ENCODE data around the gene CEBPZ. TPM values are rescaled to one million over a fixed set of nuclear protein-coding genes. Genes with fewer than 3 reads are reported as not detected.

Gene CEBPZ
- total RNA-seq, 6 donors from 2014 or later, result 13.5 to 58.7 (median 42.5) TPM

DNA sequence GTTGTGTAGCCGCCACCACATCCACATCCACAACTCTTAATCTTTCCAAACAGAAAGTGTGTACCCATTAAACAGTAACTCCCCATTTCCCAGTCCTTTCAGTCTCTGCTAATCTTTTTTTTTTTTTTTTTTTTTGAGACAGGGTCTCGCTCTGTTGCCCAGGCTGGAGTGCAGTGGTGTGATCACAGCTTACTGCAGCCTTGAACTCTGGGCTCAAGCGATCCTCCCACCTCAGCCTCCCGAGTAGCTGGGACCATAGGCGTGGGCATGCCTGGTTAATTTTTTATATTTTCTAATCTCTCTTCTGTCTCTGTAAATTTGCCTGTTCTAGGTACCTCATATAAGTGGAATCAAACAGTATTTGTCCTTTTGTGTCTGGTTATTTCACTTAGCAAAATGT lies 78.2 kb downstream of the CEBPZ start:
- DNase-seq (no peak), ATAC-seq (ENCODE audit: low FRiP score in 2 of 2) (no peak)
- Histone ChIP-seq H3K27me3 (no peaks in the 10 kb centered on the region), H3K4me3 (no peak overlapping the region), H3K9me3 (no peaks in the 10 kb centered on the region), H3K4me1 (peaks cover 18 to 40% (median 21%) of the 10 kb centered on the region in 4 donors), H3K36me3 (peaks cover 0 to 6% (median 1%) of the 10 kb centered on the region in 4 donors), H3K27ac (no peak overlapping the region)
- WGBS, 2 donors, result 86 to 87% methylated on average over 5 of the region's 5 CpGs
- TF ChIP-seq POLR2AphosphoS5 (IDR thresholded peaks at IDR 0.05) (no peak), EP300 (IDR thresholded peaks at IDR 0.05) (no peak), POLR2A (IDR thresholded peaks at IDR 0.05) (no peak)
- TF ChIP-seq, protein P1, sequence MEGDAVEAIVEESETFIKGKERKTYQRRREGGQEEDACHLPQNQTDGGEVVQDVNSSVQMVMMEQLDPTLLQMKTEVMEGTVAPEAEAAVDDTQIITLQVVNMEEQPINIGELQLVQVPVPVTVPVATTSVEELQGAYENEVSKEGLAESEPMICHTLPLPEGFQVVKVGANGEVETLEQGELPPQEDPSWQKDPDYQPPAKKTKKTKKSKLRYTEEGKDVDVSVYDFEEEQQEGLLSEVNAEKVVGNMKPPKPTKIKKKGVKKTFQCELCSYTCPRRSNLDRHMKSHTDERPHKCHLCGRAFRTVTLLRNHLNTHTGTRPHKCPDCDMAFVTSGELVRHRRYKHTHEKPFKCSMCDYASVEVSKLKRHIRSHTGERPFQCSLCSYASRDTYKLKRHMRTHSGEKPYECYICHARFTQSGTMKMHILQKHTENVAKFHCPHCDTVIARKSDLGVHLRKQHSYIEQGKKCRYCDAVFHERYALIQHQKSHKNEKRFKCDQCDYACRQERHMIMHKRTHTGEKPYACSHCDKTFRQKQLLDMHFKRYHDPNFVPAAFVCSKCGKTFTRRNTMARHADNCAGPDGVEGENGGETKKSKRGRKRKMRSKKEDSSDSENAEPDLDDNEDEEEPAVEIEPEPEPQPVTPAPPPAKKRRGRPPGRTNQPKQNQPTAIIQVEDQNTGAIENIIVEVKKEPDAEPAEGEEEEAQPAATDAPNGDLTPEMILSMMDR (IDR thresholded peaks at IDR 0.05), result no peak

Other genes with a start within 250 kb of the CEBPZ start
- gene HEATR5B, start 147.2 kb downstream of the CEBPZ start, total RNA-seq, result 10 to 100 TPM; 24.3 to 52.4 (median 33.8) TPM
- 10 to 100 TPM in 2 of 6 donors, 1 to 10 TPM in 4; 3.9 to 11.6 (median 8.3) TPM for gene GPATCH11, start 147.1 kb downstream of the CEBPZ start, total RNA-seq
- 10 to 100 TPM; 20.8 to 42.3 (median 29.5) TPM for gene EIF2AK2, start 74.6 kb downstream of the CEBPZ start, total RNA-seq
- not detected for gene SULT6B1, start 42.9 kb downstream of the CEBPZ start, total RNA-seq
- gene CEBPZOS, start 35.1 kb downstream of the CEBPZ start, total RNA-seq, result 10 to 100 TPM in 5 of 6 donors, 1 to 10 TPM in 1; 6.9 to 32.3 (median 26.9) TPM
- 10 to 100 TPM in 5 of 6 donors, 1 to 10 TPM in 1; 7.4 to 30.4 (median 15.7) TPM for gene NDUFAF7, start 62 bp upstream of the CEBPZ start, total RNA-seq
- 10 to 100 TPM; 25.5 to 57.6 (median 39.5) TPM for gene PRKD3, start 93.2 kb upstream of the CEBPZ start, total RNA-seq
- gene QPCT, start 113.0 kb upstream of the CEBPZ start, total RNA-seq, result 10 to 100 TPM in 1 of 6 donors, 1 to 10 TPM in 4, not detected in 1; 2.0 to 12.5 (median 6.0) TPM

Measured in upper lobe of left lung (tissue), 6 donors.